Tibial nerve (tissue), 4 donors: ENCODE results near the gene DENND4C. TPM values are rescaled to one million over a fixed set of nuclear protein-coding genes. Genes with fewer than 3 reads are reported as not detected.

ENCODE experiments used
- DNase-seq, 2 donors: peaks; one replicate each; pipeline ENCODE4 v3.0.0-alpha.2; 2019; ENCODE audit warnings: low spot score in 2 of 2
- H3K27ac ChIP-seq, 4 donors: fragments of 200-600 bp; sonication (generic) in 3 of 4; one replicate each; pipeline ENCODE4 v1.5.1; 2017 to 2019; ENCODE audit warnings: mild to moderate bottlenecking in 1 of 4
- H3K27me3 ChIP-seq, 2 donors: fragments of 200-600 bp; sonication (generic) in 1 of 2; one replicate each; pipeline versions ENCODE4 v1.5.1 to v1.6.0; 2017 to 2019
- H3K36me3 ChIP-seq, 3 donors: fragments of 200-600 bp; sonication (generic); one replicate each; pipeline ENCODE4 v1.5.1; 2018 to 2019
- H3K4me1 ChIP-seq, 4 donors: fragments of 200-600 bp; sonication (generic) in 3 of 4; one replicate each; pipeline ENCODE4 v1.5.1; 2017 to 2019
- H3K4me3 ChIP-seq, 4 donors: fragments of 200-600 bp; sonication (generic) in 3 of 4; one replicate each; pipeline ENCODE4 v1.5.1; 2017 to 2019; ENCODE audit warnings: mild to moderate bottlenecking in 1 of 4, moderate library complexity in 1 of 4
- H3K9me3 ChIP-seq, 4 donors: fragments of 200-600 bp; sonication (generic) in 3 of 4; one replicate each; pipeline ENCODE4 v1.5.1; 2017 to 2019
- CTCF ChIP-seq, 5 experiments: fragments of 200-600 bp in 3 of 5; fragments of 450-650 bp in 2 of 5; sonication (generic) in 3 of 5; IDR thresholded peaks; one replicate each; pipeline ENCODE4 v1.5.1; 2016 to 2019; ENCODE audit warnings: antibody characterized with exemption in 5 of 5, mild to moderate bottlenecking in 3 of 5, moderate library complexity in 2 of 5
- EP300 ChIP-seq, 2 donors: sonication (generic); formaldehyde crosslinking; IDR thresholded peaks; one replicate each; pipeline ENCODE4 v1.6.1; 2017; ENCODE audit warnings: antibody characterized with exemption in 2 of 2, mild to moderate bottlenecking in 1 of 2
- POLR2A ChIP-seq, 2 donors: fragments of 450-650 bp; IDR thresholded peaks; one replicate each; pipeline ENCODE4 v1.6.1; 2017; ENCODE audit warnings: antibody characterized with exemption in 2 of 2, mild to moderate bottlenecking in 2 of 2, moderate library complexity in 2 of 2
- WGBS, 2 donors: methylation state at CpG; one replicate each; pipeline ENCODE4 v1.1.5; 2018; 5-methylcytosine and 5-hydroxymethylcytosine counted together
- total RNA-seq, 4 donors: library from RNA; depleted of rRNA; stranded (reverse); fragments of >200 nt; gene quantifications; one replicate each; pipeline ENCODE4 v1.1.0, GENCODE V29; 2016

DENND4C gene
- total RNA-seq, 4 donors from 2014 or later, result 60.4 to 102 (median 72.5) TPM

DNA sequence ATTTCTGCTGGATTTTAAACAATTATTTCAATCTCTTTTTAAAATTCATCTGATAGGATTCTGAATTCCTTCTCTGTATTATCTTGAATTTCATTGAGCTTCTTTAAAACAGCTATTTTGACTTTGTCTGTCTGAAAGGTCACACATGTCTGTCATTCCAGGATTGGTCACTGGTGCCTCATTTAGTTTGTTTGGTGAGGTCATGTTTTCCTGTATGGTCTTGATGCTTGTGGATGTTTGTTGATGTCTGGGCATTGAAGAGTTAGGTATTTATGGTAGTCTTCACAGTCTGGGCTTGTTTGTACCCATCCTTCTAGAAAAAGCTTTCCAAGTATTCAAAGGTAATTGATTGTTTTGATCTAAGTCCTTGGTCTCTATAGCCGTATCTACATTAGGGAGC, 39.1 kb downstream of the DENND4C start:
- Histone ChIP-seq H3K9me3 (peaks cover 0 to 24% (median 0%) of the 10 kb centered on the region in 4 donors), H3K36me3 (peaks cover 0 to 4% (median 0%) of the 10 kb centered on the region in 3 donors), H3K4me1 (peaks cover 0 to 3% (median 0%) of the 10 kb centered on the region in 4 donors), H3K27ac (no peak overlapping the region), H3K27me3 (no peaks in the 10 kb centered on the region), H3K4me3 (no peak overlapping the region)
- 100% methylated on average over 1 of the region's 1 CpG for WGBS, 2 donors
- DNase-seq, result no peak
- no peak for TF ChIP-seq CTCF (IDR thresholded peaks at IDR 0.05)
- no peak for TF ChIP-seq POLR2A (IDR thresholded peaks at IDR 0.05)
- TF ChIP-seq EP300 (IDR thresholded peaks at IDR 0.05), result no peak

DNA sequence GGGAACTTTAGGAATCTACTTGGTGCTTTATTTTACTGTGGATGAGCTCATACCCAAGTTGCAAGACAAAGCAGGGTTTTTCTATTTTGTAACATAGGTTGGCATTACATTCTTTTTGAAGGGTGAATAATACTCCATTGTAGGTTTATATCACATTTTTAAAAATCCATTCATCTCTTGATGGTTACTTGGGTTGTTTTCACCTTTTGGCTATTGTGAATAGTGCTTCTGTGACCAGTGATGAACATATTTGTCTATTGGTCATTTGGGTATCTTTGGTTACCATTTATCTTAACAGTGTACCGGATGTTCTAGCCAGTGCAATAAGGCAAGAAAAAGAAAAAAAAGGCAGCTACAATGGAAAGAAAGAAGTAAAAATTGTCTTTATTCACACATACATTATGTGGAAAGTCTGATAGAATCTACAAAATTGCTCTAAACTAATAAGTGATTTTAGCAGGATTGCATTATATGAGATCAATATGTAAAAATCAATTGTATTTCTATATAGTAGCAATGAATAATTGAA, 40.0 kb downstream of the DENND4C start:
- H3K4me1 ChIP-seq, result no peaks in the 10 kb centered on the region
- no peak overlapping the region for H3K4me3 ChIP-seq
- no peak overlapping the region for H3K27ac ChIP-seq
- H3K27me3 ChIP-seq, result no peaks in the 10 kb centered on the region
- TF ChIP-seq CTCF (IDR thresholded peaks at IDR 0.05), result no peak
- TF ChIP-seq EP300 (IDR thresholded peaks at IDR 0.05), result no peak
- peaks cover 0 to 24% (median 0%) of the 10 kb centered on the region in 4 donors for H3K9me3 ChIP-seq
- WGBS, 2 donors, result 100% methylated on average over 1 of the region's 1 CpG
- H3K36me3 ChIP-seq, result peaks cover 0 to 4% (median 0%) of the 10 kb centered on the region in 3 donors
- DNase-seq, result no peak

DNA sequence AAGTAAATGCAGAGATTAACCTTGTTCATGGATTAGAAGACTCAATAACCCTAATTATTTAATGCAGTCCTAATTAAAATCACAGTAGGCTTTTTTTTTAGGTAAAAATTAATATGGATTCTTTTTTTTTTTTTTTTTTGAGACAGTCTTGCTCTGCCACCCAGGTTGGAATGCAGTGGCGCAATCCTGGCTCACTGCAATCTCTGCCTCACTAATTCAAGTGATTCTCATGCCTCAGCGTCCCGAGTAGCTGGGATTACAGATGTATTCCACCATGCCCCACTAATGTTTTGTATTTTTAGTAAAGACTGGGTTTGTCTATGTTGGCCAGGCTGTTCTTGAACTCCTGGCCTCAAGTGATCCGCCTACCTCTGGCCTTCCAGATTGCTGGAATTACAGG, 40.6 kb downstream of the DENND4C start:
- WGBS, 2 donors, result 93 to 99% methylated on average over 4 of the region's 4 CpGs
- DNase-seq, result no peak
- Histone ChIP-seq H3K36me3 (peaks cover 0 to 4% (median 0%) of the 10 kb centered on the region in 3 donors), H3K9me3 (peaks cover 0 to 23% (median 0%) of the 10 kb centered on the region in 4 donors), H3K27ac (no peak overlapping the region), H3K27me3 (no peaks in the 10 kb centered on the region), H3K4me3 (no peak overlapping the region), H3K4me1 (no peaks in the 10 kb centered on the region)
- no peak for TF ChIP-seq CTCF (IDR thresholded peaks at IDR 0.05)

DNA sequence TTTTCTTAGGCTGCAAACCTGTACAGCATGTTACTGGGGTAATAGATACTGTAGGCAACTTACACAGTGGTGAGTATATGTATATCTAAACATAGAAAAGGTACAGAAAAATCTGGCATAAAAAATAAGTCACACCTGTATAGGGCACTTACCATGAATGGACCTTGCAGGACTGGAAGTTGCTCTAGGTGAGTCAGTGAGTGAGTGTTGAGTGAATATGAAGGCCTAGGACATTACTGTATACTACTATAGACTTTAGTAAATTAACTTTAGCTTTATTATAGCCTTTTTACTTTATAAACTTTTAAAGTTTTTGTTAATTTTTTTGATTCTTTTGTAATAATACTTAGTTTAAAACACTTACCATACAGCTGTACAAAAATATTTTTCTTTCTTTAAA, 51.3 kb downstream of the DENND4C start:
- Histone ChIP-seq H3K4me3 (no peak overlapping the region), H3K36me3 (no peaks in the 10 kb centered on the region), H3K27ac (no peak overlapping the region), H3K27me3 (no peaks in the 10 kb centered on the region), H3K4me1 (peaks cover 0 to 24% (median 16%) of the 10 kb centered on the region in 4 donors), H3K9me3 (no peaks in the 10 kb centered on the region)
- TF ChIP-seq EP300 (IDR thresholded peaks at IDR 0.05) (no peak), CTCF (IDR thresholded peaks at IDR 0.05) (no peak), POLR2A (IDR thresholded peaks at IDR 0.05) (no peak)
- no peak for DNase-seq

DNA sequence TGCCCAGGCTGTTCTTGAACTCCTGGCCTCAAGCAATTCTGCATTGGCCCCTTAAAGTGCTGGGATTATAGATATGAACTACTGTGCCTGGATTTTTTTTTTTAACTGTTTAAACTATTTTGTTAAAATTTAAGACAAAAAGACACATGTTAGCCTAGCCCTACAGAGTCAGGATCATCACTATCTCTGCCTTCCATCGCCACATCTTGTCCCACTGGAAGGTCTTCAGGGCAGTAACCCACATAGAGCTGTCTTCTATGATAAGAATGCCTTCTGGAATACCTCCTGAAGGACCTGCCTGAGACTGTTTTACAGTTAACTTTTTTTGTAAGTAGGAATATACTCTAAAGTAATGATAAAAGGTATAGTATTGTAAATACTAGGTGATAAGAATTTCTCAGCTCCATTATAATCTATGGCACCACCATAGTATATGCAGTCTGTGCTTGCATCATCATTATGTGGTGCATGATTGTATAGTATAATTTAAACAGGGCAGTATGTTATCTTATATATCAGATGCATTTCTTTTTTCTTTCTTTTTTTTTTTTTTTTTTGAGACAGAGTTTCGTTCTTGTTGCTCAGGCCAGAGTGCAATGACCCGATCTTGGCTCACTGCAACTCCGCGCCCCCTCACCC, 52.7 kb downstream of the DENND4C start:
- DNase-seq, result no peak
- H3K36me3 ChIP-seq, result peaks cover 0 to 5% (median 0%) of the 10 kb centered on the region in 3 donors
- no peak overlapping the region for H3K27ac ChIP-seq
- H3K4me3 ChIP-seq, result no peak overlapping the region
- peaks cover 0 to 38% (median 17%) of the 10 kb centered on the region in 4 donors for H3K4me1 ChIP-seq
- no peaks in the 10 kb centered on the region for H3K9me3 ChIP-seq
- WGBS, 2 donors, result 88 to 98% methylated on average over 5 of the region's 5 CpGs
- H3K27me3 ChIP-seq, result no peaks in the 10 kb centered on the region
- TF ChIP-seq CTCF (IDR thresholded peaks at IDR 0.05) (no peak), POLR2A (IDR thresholded peaks at IDR 0.05) (no peak), EP300 (IDR thresholded peaks at IDR 0.05) (no peak)
